Upper lobe of right lung (tissue), 1 donor: ENCODE measurements around the gene APOC3. TPM values are rescaled to one million over a fixed set of nuclear protein-coding genes. Genes with fewer than 3 reads are reported as not detected.
"Not testable (repeated sequence)": the region's sequence is repeated elsewhere in the genome, so short reads cannot be mapped to it uniquely, and the experiment has no call there.

Experiments
- ATAC-seq: fragments of 200-7000 bp; cut with Tn5 transposase; one replicate; pipeline ENCODE4 v1.9.1; 2020; ENCODE audit warnings: mild to moderate bottlenecking, moderate library complexity
- DNase-seq: peaks from one replicate; pipeline ENCODE4 v3.0.0-alpha.2; 2020
- H3K27ac ChIP-seq: fragments of 200-600 bp; one replicate; pipeline ENCODE4 v1.8.0; 2022
- H3K27me3 ChIP-seq: fragments of 200-600 bp; one replicate; pipeline ENCODE4 v1.8.0; 2022; ENCODE audit warnings: mild to moderate bottlenecking
- H3K36me3 ChIP-seq: fragments of 200-600 bp; one replicate; pipeline ENCODE4 v1.8.0; 2022
- H3K4me1 ChIP-seq: fragments of 200-600 bp; one replicate; pipeline ENCODE4 v1.8.0; 2022
- H3K4me3 ChIP-seq: fragments of 200-600 bp; one replicate; pipeline ENCODE4 v1.8.0; 2022; ENCODE audit warnings: mild to moderate bottlenecking
- H3K9me3 ChIP-seq: fragments of 200-600 bp; one replicate; pipeline ENCODE4 v1.8.0; 2022
- intact Hi-C: fragments of 100-400 bp; cut with DNase I; formaldehyde crosslinking; loops from one replicate; pipeline ENCODE4 v1.11.0; 2022
- total RNA-seq: library from RNA; stranded (reverse); fragmentation: NEBNext Ultra II Directional; extraction: Animal tissue kit (Norgen Biotek cat#: 25700); gene quantifications from one replicate; pipeline ENCODE4 v1.2.1, GENCODE V29; 2021
- TF ChIP-seq, protein P1 (sequence below): fragments of 200-600 bp; IDR thresholded peaks from one replicate; pipeline ENCODE4 v1.8.0; 2022; ENCODE audit warnings: antibody characterized with exemption
- donor health status: DM: no; HTN: yes; CAD: no; lungs with severe emphysema.

APOC3 gene
- total RNA-seq, 1 donor from 2014 or later: not detected

- Histone ChIP-seq H3K4me1 (peaks cover 3% of the 10 kb centered on the region), H3K27me3 (no peaks in the 10 kb centered on the region), H3K27ac (no peak overlapping the region), H3K36me3 (no peaks in the 10 kb centered on the region), H3K4me3 (no peak overlapping the region), H3K9me3 (no peaks in the 10 kb centered on the region)
- intact Hi-C loops: no loop called here
- DNase-seq (no peak), ATAC-seq (no peak)
- TF ChIP-seq, protein P1, sequence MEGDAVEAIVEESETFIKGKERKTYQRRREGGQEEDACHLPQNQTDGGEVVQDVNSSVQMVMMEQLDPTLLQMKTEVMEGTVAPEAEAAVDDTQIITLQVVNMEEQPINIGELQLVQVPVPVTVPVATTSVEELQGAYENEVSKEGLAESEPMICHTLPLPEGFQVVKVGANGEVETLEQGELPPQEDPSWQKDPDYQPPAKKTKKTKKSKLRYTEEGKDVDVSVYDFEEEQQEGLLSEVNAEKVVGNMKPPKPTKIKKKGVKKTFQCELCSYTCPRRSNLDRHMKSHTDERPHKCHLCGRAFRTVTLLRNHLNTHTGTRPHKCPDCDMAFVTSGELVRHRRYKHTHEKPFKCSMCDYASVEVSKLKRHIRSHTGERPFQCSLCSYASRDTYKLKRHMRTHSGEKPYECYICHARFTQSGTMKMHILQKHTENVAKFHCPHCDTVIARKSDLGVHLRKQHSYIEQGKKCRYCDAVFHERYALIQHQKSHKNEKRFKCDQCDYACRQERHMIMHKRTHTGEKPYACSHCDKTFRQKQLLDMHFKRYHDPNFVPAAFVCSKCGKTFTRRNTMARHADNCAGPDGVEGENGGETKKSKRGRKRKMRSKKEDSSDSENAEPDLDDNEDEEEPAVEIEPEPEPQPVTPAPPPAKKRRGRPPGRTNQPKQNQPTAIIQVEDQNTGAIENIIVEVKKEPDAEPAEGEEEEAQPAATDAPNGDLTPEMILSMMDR: no peak
These were observed 33.2 kb upstream of the APOC3 start for GRCh38 chr11:116796548-116796947.

DNA sequence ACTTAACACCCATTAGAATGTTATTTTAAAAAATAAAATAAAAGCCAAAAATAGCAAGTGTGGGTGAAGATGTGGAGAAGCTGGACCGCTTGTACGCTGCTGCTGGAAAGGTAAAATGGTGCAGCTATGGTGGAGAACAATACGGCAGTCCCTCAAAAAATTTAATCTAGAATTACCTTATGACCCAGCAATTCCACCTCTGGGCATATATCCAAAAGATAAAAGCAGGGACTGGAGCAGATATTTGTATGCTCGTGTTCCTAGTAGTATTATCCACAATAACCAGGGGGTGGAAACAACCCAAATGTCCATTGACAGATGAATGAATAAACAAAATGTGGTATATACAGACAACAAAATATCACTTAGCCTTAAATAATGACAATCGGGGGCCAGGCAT is 31.9 kb upstream of the APOC3 start:
- intact Hi-C loops: no loop called here

GRCh38 chr11:116798368-116798767 is 31.3 kb upstream of the APOC3 start:
- intact Hi-C loops: no loop called here
- H3K36me3 ChIP-seq: no peaks in the 10 kb centered on the region
- no peak overlapping the region for H3K27ac ChIP-seq
- H3K4me1 ChIP-seq: no peaks in the 10 kb centered on the region
- TF ChIP-seq, protein P1: no peak
- H3K27me3 ChIP-seq: no peaks in the 10 kb centered on the region
- ATAC-seq (no peak), DNase-seq (no peak)
- H3K9me3 ChIP-seq: no peaks in the 10 kb centered on the region
- no peak overlapping the region for H3K4me3 ChIP-seq

More for the DNA sequence above, 31.9 kb upstream of the APOC3 start:
- Histone ChIP-seq H3K9me3 (no peaks in the 10 kb centered on the region), H3K4me1 (no peaks in the 10 kb centered on the region), H3K36me3 (no peaks in the 10 kb centered on the region), H3K27me3 (no peaks in the 10 kb centered on the region), H3K4me3 (no peak overlapping the region), H3K27ac (no peak overlapping the region)
- no peak for DNase-seq
- TF ChIP-seq, protein P1: no peak
- no peak for ATAC-seq

- no peaks in the 10 kb centered on the region for H3K4me1 ChIP-seq
- no peaks in the 10 kb centered on the region for H3K27me3 ChIP-seq
- ATAC-seq (no peak), DNase-seq (no peak)
- no peak overlapping the region for H3K4me3 ChIP-seq
- no peak overlapping the region for H3K27ac ChIP-seq
- no peaks in the 10 kb centered on the region for H3K36me3 ChIP-seq
- no peaks in the 10 kb centered on the region for H3K9me3 ChIP-seq
- TF ChIP-seq, protein P1: no peak
- intact Hi-C loops: no loop called here
These were observed 29.1 kb upstream of the APOC3 start for GRCh38 chr11:116800610-116801009.

DNA sequence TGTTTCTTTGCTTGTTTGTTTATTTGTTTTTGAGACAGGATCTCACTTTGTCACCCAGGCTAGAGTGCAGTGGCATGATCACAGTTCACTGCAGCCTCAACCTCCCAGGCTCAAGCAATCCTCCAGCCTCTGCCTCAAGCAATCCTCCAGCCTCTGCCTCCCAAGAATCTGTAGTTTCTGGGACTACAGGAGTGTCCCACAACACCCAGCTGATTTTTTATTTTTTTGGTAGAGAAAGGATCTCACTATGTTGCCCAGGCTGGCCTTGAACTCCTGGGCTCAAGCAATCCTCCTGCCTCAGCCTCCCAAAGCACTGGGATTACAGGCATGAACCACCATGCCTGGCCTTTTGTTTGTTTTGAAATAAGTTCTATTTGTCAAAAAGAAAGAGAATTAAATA is 28.0 kb upstream of the APOC3 start:
- H3K27me3 ChIP-seq, H3K4me1 ChIP-seq, intact Hi-C loops, DNase-seq, H3K4me3 ChIP-seq, ATAC-seq, H3K36me3 ChIP-seq, H3K9me3 ChIP-seq, H3K27ac ChIP-seq: not testable (repeated sequence)

GRCh38 chr11:116804001-116804400 is 25.7 kb upstream of the APOC3 start:
- intact Hi-C loops: no loop called here
- DNase-seq: no peak

More at GRCh38 chr11:116804001-116804400, 25.7 kb upstream of the APOC3 start:
- no peak for ATAC-seq
- Histone ChIP-seq H3K4me1 (no peaks in the 10 kb centered on the region), H3K9me3 (no peaks in the 10 kb centered on the region), H3K36me3 (no peaks in the 10 kb centered on the region), H3K27ac (no peak overlapping the region), H3K27me3 (no peaks in the 10 kb centered on the region), H3K4me3 (no peak overlapping the region)
- TF ChIP-seq, protein P1: no peak
